Keratinocyte (primary cell): ENCODE data around the gene DOK5. TPM values are rescaled to one million over a fixed set of nuclear protein-coding genes. Genes with fewer than 3 reads are reported as not detected.

ENCODE experiments used
- DNase-seq: peaks from one replicate; pipeline ENCODE4 v3.0.0-alpha.2; 2011; ENCODE audit warnings: low read depth, missing footprints, low spot score
- FAIRE-seq: peaks from 2 replicates; lab custom pipeline; 2011; peaks lifted over from hg19 to GRCh38; lab: Jason Lieb, UNC
- H2AFZ ChIP-seq: 2 replicates; pipeline ENCODE4 v1.6.0; 2012; ENCODE audit warnings: low read length, control low read depth, inconsistent platforms; ENCODE audit not compliant: control insufficient read depth
- H3K27ac ChIP-seq: 2 replicates; pipeline ENCODE4 v1.5.1; 2011; ENCODE audit warnings: low read length; ENCODE audit not compliant: control insufficient read depth, insufficient read depth
- H3K27me3 ChIP-seq: 3 replicates; pipeline ENCODE4 v1.6.0; 2011; ENCODE audit warnings: low read length; ENCODE audit not compliant: control insufficient read depth, insufficient read depth; ENCODE audit errors: extremely low read depth
- H3K36me3 ChIP-seq, 2 experiments: 2 replicates in 1 of 2; 3 replicates in 1 of 2; pipeline ENCODE4 v1.5.1; 2011; ENCODE audit warnings: low read length in 2 of 2, mild to moderate bottlenecking in 1 of 2; ENCODE audit not compliant: control insufficient read depth in 2 of 2, insufficient read depth in 2 of 2; ENCODE audit errors: extremely low read depth in 1 of 2
- H3K4me1 ChIP-seq: 3 replicates; pipeline ENCODE4 v1.5.1; 2011; ENCODE audit warnings: low read length; ENCODE audit not compliant: control insufficient read depth, insufficient read depth; ENCODE audit errors: extremely low read depth
- H3K4me2 ChIP-seq: 3 replicates; pipeline ENCODE4 v1.6.0; 2011; ENCODE audit warnings: low read depth, low read length; ENCODE audit not compliant: control insufficient read depth, insufficient read depth; ENCODE audit errors: extremely low read depth
- H3K4me3 ChIP-seq, 3 experiments: fragments of 200-600 bp in 1 of 3; sonication (generic) in 1 of 3; 2 replicates in 2 of 3; 3 replicates in 1 of 3; pipeline ENCODE4 v1.5.1; 2011 to 2016; ENCODE audit warnings: low read length in 3 of 3, mild to moderate bottlenecking in 3 of 3, control low read depth in 2 of 3, inconsistent platforms in 1 of 3, low read depth in 1 of 3, mixed read lengths in 1 of 3, mixed run types in 1 of 3, moderate library complexity in 1 of 3; ENCODE audit not compliant: control insufficient read depth in 2 of 3, insufficient read depth in 2 of 3; ENCODE audit errors: extremely low read depth in 1 of 3
- H3K79me2 ChIP-seq: 2 replicates; pipeline ENCODE4 v1.6.0; 2012; ENCODE audit warnings: low read length; ENCODE audit not compliant: control insufficient read depth, insufficient read depth
- H3K9ac ChIP-seq: 3 replicates; pipeline ENCODE4 v1.6.0; 2011; ENCODE audit warnings: low read length; ENCODE audit not compliant: control insufficient read depth, insufficient read depth; ENCODE audit errors: extremely low read depth
- H3K9me1 ChIP-seq: 3 replicates; pipeline ENCODE4 v1.6.0; 2011; ENCODE audit warnings: low read length; ENCODE audit not compliant: control insufficient read depth, insufficient read depth; ENCODE audit errors: extremely low read depth
- H3K9me3 ChIP-seq: 2 replicates; pipeline ENCODE4 v1.5.1; 2012; ENCODE audit warnings: low read depth, low read length; ENCODE audit not compliant: control insufficient read depth
- H4K20me1 ChIP-seq: 3 replicates; pipeline ENCODE4 v1.6.0; 2011; ENCODE audit warnings: low read length; ENCODE audit not compliant: control insufficient read depth, insufficient read depth; ENCODE audit errors: extremely low read depth
- EZH2 ChIP-seq: IDR thresholded peaks from one replicate; pipeline ENCODE4 v1.6.1; 2012; ENCODE audit warnings: inconsistent platforms, mild to moderate bottlenecking, low read length, moderate library complexity
- dilution Hi-C: fragments of 300-500 bp; cut with MboI; formaldehyde crosslinking; loops from one replicate; pipeline ENCODE4 v1.7.0; 2020; ENCODE audit warnings: low sequenced_read_pairs; ENCODE audit not compliant: extremely low pct_ligation_motif_present
- polyA plus RNA-seq, 5 experiments: library from polyadenylated mRNA; depleted of rRNA in 3 of 5; stranded (reverse) in 3 of 5; stranded (forward) in 1 of 5; unstranded in 1 of 5; fragments of >200 nt; gene quantifications; 1 replicate in 1 of 5; 2 replicates in 3 of 5; 3 replicates in 1 of 5; pipeline versions ENCODE4 v1.2.1 to v1.2.3, GENCODE V29; 2011 to 2012; ENCODE audit warnings: missing spikeins in 2 of 5, low read depth in 1 of 5, low replicate concordance in 1 of 5
- TF ChIP-seq, protein P1 (sequence below), 3 experiments: IDR thresholded peaks in 1 of 3; conservative IDR thresholded peaks in 1 of 3; optimal IDR thresholded peaks in 1 of 3; 2 replicates in 2 of 3; 3 replicates in 1 of 3; pipeline versions ENCODE3 to v1.5.1; 2011; ENCODE audit warnings: low read length in 3 of 3, mild to moderate bottlenecking in 3 of 3, moderate library complexity in 2 of 3, control low read depth in 1 of 3, inconsistent platforms in 1 of 3; ENCODE audit not compliant: insufficient read depth in 2 of 3; ENCODE audit errors: extremely low read depth in 1 of 3

DOK5 gene
- polyA plus RNA-seq, 1 donor (not counting 4 experiments of a cell fraction or from before 2014, with no cell fraction given): not detected

DNA sequence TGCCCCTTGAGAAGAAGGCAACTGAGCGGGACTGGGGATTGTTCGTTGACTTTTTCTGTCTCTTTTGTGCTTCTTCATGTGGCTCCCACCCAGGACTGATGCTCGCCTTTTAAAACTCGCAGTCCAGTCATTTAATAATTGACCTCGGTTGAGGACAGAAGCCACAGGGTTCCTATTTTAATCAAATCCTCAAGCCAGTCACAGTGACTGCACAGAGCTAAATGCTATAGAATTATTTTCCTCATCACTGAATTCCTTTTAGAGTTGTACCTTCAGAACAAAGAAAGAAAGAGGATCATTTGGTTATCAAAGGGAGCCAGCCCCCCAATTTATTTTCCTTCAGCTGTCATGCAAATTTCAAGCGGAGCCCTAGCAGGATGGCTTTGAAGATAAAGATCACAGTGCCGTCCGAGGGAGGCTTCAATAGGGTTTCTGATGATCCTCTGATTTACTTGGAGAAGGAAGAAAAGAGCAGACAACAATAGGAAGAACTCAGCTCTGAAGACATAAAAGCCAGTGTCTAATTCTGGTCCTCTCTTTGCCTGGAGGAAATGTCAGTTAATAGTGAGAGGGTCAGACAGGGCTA lies 186.6 kb downstream of the DOK5 start:
- Histone ChIP-seq H3K27ac (no peak overlapping the region), H3K9me3 (no peaks in the 10 kb centered on the region), H3K79me2 (no peaks in the 10 kb centered on the region), H2AFZ (no peak overlapping the region), H3K9me1 (no peaks in the 10 kb centered on the region), H3K4me2 (no peak overlapping the region), H3K4me1 (no peaks in the 10 kb centered on the region), H4K20me1 (no peaks in the 10 kb centered on the region), H3K4me3 (no peak overlapping the region), H3K9ac (no peak overlapping the region), H3K27me3 (no peaks in the 10 kb centered on the region), H3K36me3 (no peaks in the 10 kb centered on the region)
- no peak for FAIRE-seq
- dilution Hi-C loops: loop anchor here (10.0 kb wide), 1 partner anchor 447 kb away; no protein-coding TSS in a partner anchor
- TF ChIP-seq, protein P1, sequence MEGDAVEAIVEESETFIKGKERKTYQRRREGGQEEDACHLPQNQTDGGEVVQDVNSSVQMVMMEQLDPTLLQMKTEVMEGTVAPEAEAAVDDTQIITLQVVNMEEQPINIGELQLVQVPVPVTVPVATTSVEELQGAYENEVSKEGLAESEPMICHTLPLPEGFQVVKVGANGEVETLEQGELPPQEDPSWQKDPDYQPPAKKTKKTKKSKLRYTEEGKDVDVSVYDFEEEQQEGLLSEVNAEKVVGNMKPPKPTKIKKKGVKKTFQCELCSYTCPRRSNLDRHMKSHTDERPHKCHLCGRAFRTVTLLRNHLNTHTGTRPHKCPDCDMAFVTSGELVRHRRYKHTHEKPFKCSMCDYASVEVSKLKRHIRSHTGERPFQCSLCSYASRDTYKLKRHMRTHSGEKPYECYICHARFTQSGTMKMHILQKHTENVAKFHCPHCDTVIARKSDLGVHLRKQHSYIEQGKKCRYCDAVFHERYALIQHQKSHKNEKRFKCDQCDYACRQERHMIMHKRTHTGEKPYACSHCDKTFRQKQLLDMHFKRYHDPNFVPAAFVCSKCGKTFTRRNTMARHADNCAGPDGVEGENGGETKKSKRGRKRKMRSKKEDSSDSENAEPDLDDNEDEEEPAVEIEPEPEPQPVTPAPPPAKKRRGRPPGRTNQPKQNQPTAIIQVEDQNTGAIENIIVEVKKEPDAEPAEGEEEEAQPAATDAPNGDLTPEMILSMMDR (optimal IDR thresholded peaks at IDR 0.05 in 1 of 3, IDR thresholded peaks at IDR 0.05 in 1 of 3, conservative IDR thresholded peaks at IDR 0.05 in 1 of 3; ENCODE audit: extremely low read depth in 1 of 3, insufficient read depth in 2 of 3, low read length in 3 of 3): no peak
- no peak for TF ChIP-seq EZH2
- DNase-seq: no peak

DNA sequence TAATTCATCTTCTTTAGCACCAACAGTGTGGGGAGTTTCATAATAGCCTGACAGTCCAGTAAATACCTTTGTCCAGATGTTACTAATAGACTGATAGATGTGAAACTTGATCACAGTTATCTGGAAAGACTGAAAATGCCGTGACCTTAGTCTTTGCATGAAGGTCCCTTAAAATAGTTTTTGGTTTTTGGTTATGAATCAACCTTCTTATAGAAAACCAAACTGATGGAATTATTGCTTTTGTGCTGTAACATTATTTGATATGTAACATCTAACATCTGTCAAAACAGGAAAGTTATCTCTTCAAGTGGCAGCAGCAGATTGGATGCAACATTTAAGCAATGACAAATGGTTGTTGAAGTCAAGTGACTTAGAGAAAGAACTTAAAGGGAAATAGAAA lies 190.4 kb downstream of the DOK5 start:
- TF ChIP-seq EZH2: no peak
- TF ChIP-seq, protein P1 (optimal IDR thresholded peaks at IDR 0.05 in 1 of 3, IDR thresholded peaks at IDR 0.05 in 1 of 3, conservative IDR thresholded peaks at IDR 0.05 in 1 of 3; ENCODE audit: extremely low read depth in 1 of 3, insufficient read depth in 2 of 3, low read length in 3 of 3): no peak
- Histone ChIP-seq H3K79me2 (no peaks in the 10 kb centered on the region), H4K20me1 (no peaks in the 10 kb centered on the region), H3K9me1 (no peaks in the 10 kb centered on the region), H3K4me1 (no peaks in the 10 kb centered on the region), H3K4me3 (no peak overlapping the region), H2AFZ (no peak overlapping the region), H3K9me3 (no peaks in the 10 kb centered on the region), H3K36me3 (no peaks in the 10 kb centered on the region), H3K27me3 (no peaks in the 10 kb centered on the region), H3K9ac (no peak overlapping the region), H3K4me2 (no peak overlapping the region), H3K27ac (no peak overlapping the region)
- FAIRE-seq: no peak
- no peak for DNase-seq
- dilution Hi-C loops: loop anchor here (10.0 kb wide), 1 partner anchor 451 kb away; no protein-coding TSS in a partner anchor
